Neural progenitor cell (in vitro differentiated cells): ENCODE measurements around the gene SLC22A23. TPM values are rescaled to one million over a fixed set of nuclear protein-coding genes. Genes with fewer than 3 reads are reported as not detected.

Source experiments
- DNase-seq: peaks from one replicate; pipeline ENCODE4 v3.0.0-alpha.2; 2016; ENCODE audit warnings: low spot score
- H2AFZ ChIP-seq: fragments of 200-600 bp; sonication (generic); replicated peaks from 2 replicates; pipeline ENCODE4 v1.6.1; 2016; ENCODE audit warnings: antibody characterized with exemption
- H3F3A ChIP-seq: fragments of 200-600 bp; sonication (generic); 2 replicates; pipeline ENCODE4 v1.6.1; 2016; ENCODE audit warnings: antibody characterized with exemption, low read depth
- H3K27ac ChIP-seq: fragments of 200-600 bp; sonication (generic); 2 replicates; pipeline ENCODE4 v1.5.1; 2016; ENCODE audit warnings: mild to moderate bottlenecking
- H3K27me3 ChIP-seq: fragments of 200-600 bp; sonication (generic); 2 replicates; pipeline ENCODE4 v1.6.1; 2016; ENCODE audit warnings: mild to moderate bottlenecking, moderate library complexity
- H3K36me3 ChIP-seq: fragments of 200-600 bp; sonication (generic); 2 replicates; pipeline ENCODE4 v1.5.1; 2016
- H3K4me1 ChIP-seq: fragments of 200-600 bp; sonication (generic); 2 replicates; pipeline ENCODE4 v1.6.1; 2016; ENCODE audit warnings: mixed run types
- H3K4me2 ChIP-seq: fragments of 200-600 bp; sonication (generic); 2 replicates; pipeline ENCODE4 v1.6.1; 2016
- H3K4me3 ChIP-seq: fragments of 200-600 bp; sonication (generic); 2 replicates; pipeline ENCODE4 v1.5.1; 2016
- H3K79me2 ChIP-seq: fragments of 200-600 bp; sonication (generic); 2 replicates; pipeline ENCODE4 v1.6.1; 2016; ENCODE audit warnings: low read depth
- H3K9ac ChIP-seq: fragments of 200-600 bp; sonication (generic); 2 replicates; pipeline ENCODE4 v1.6.1; 2016
- H3K9me3 ChIP-seq: fragments of 200-600 bp; sonication (generic); 2 replicates; pipeline ENCODE4 v1.5.1; 2016; ENCODE audit warnings: low read depth
- H4K20me1 ChIP-seq: fragments of 200-600 bp; sonication (generic); 2 replicates; pipeline ENCODE4 v1.6.1; 2016; ENCODE audit warnings: low read depth
- H3K27ac Mint-ChIP-seq: 3 replicates; pipeline ENCODE4 v1.8.0; 2021; ENCODE audit warnings: mixed read lengths
- H3K27me3 Mint-ChIP-seq: 2 replicates; pipeline ENCODE4 v1.8.0; 2022; ENCODE audit warnings: low read depth, mild to moderate bottlenecking, inconsistent platforms, moderate library complexity, mixed read lengths; ENCODE audit not compliant: insufficient read depth
- H3K36me3 Mint-ChIP-seq: 3 replicates; pipeline ENCODE4 v1.8.0; 2021; ENCODE audit warnings: mixed read lengths
- H3K4me1 Mint-ChIP-seq: 3 replicates; pipeline ENCODE4 v1.8.0; 2021; ENCODE audit warnings: mixed read lengths
- H3K4me3 Mint-ChIP-seq: 3 replicates; pipeline ENCODE4 v1.8.0; 2021; ENCODE audit warnings: mild to moderate bottlenecking, moderate library complexity, mixed read lengths
- H3K9me3 Mint-ChIP-seq: 3 replicates; pipeline ENCODE4 v1.8.0; 2020; ENCODE audit warnings: mixed read lengths
- CTCF ChIP-seq: fragments of 200-600 bp; sonication (generic); IDR thresholded peaks from 2 replicates; pipeline ENCODE4 v1.5.1; 2017; ENCODE audit warnings: antibody characterized with exemption, mild to moderate bottlenecking
- EZH2 ChIP-seq: fragments of 200-600 bp; sonication (generic); IDR thresholded peaks from 2 replicates; pipeline ENCODE4 v1.6.1; 2017; ENCODE audit warnings: antibody characterized with exemption, mild to moderate bottlenecking, moderate library complexity
- EZH2phosphoT487 ChIP-seq: fragments of 200-600 bp; sonication (generic); IDR thresholded peaks from 2 replicates; pipeline ENCODE4 v1.6.1; 2017; ENCODE audit warnings: antibody characterized with exemption
- total RNA-seq: library from RNA; depleted of rRNA; stranded (reverse); fragments of >200 nt; gene quantifications from 2 replicates; pipeline ENCODE4 v1.2.3, GENCODE V29; 2015; ENCODE audit warnings: low replicate concordance

SLC22A23 gene
- total RNA-seq, 1 donor from 2014 or later = 0.99 TPM

GRCh38 chr6:3433005-3433404 lies 23.8 kb downstream of the SLC22A23 start:
- Histone ChIP-seq H3F3A (no peaks in the 10 kb centered on the region), H3K4me1 (peaks cover under 1% of the 10 kb centered on the region), H3K9me3 (no peaks in the 10 kb centered on the region), H3K36me3 (no peaks in the 10 kb centered on the region), H3K27ac (no peak overlapping the region), H2AFZ (no peak overlapping the region), H3K4me2 (no peak overlapping the region), H3K4me3 (no peak overlapping the region), H3K27me3 (no peaks in the 10 kb centered on the region), H3K79me2 (no peaks in the 10 kb centered on the region), H3K9ac (no peak overlapping the region), H4K20me1 (no peaks in the 10 kb centered on the region)
- Mint-ChIP-seq H3K27me3 (peaks cover 2% of the 10 kb centered on the region), H3K27ac (no peak overlapping the region), H3K36me3 (peaks cover 40% of the 10 kb centered on the region), H3K4me3 (no peak overlapping the region), H3K9me3 (peaks cover 10% of the 10 kb centered on the region), H3K4me1 (peaks cover 40% of the 10 kb centered on the region)
- no peak for DNase-seq
- TF ChIP-seq EZH2phosphoT487 (no peak), EZH2 (no peak), CTCF (no peak)

DNA sequence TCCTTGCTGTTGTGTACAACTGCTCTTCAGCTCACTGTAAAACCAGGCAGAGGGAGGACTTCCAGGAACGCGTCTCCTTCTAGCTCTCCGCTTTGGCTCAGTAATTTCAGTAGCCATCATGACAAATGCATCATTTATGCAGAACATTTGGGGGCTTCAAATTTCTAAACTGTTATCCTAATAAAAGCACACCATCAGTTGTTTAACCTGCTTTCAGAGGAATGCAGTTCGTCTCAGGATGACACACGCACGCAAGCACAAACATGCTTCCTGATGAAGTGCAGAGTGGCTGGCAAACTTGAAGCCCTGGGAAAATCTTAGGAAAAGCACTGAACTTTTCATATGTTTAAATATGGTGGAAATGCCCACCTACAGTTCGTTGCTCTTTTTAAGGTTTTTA lies 24.4 kb downstream of the SLC22A23 start:
- peaks cover 46% of the 10 kb centered on the region for H3K4me1 Mint-ChIP-seq
- Histone ChIP-seq H3F3A (no peaks in the 10 kb centered on the region), H4K20me1 (no peaks in the 10 kb centered on the region), H3K4me1 (no peaks in the 10 kb centered on the region), H3K9ac (no peak overlapping the region), H3K27ac (no peak overlapping the region), H3K79me2 (no peaks in the 10 kb centered on the region), H3K4me2 (no peak overlapping the region), H3K4me3 (no peak overlapping the region), H3K27me3 (no peaks in the 10 kb centered on the region), H3K36me3 (no peaks in the 10 kb centered on the region), H2AFZ (no peak overlapping the region), H3K9me3 (no peaks in the 10 kb centered on the region)
- H3K4me3 Mint-ChIP-seq = no peak overlapping the region
- H3K27ac Mint-ChIP-seq = no peak overlapping the region
- TF ChIP-seq CTCF (no peak), EZH2phosphoT487 (no peak), EZH2 (no peak)
- DNase-seq = no peak
- peaks cover 38% of the 10 kb centered on the region for H3K36me3 Mint-ChIP-seq
- peaks cover 2% of the 10 kb centered on the region for H3K27me3 Mint-ChIP-seq
- peaks cover 8% of the 10 kb centered on the region for H3K9me3 Mint-ChIP-seq

DNA sequence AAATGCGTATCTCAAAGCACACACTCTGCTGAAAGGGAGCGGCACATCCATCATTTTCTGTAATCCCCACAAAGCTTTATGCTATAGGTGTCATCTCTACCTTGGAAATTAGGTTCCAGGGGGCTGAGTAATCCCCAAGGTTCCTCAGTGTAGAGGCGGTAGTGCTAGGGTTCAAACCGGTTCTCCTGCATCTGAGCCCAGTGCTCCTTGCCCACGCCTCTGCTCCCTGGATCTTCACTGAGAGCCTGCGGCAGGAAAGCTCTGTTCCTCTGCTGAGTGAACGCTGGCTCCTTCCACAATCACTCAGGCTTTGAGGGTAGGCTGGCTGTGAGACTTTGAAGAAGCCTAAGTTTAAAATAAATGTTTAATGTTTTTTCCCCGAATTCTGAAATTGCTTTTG lies 24.9 kb downstream of the SLC22A23 start:
- H3K4me1 Mint-ChIP-seq = peaks cover 48% of the 10 kb centered on the region

More for the DNA sequence above, 24.9 kb downstream of the SLC22A23 start:
- Histone ChIP-seq H3K36me3 (no peaks in the 10 kb centered on the region), H3K4me1 (no peaks in the 10 kb centered on the region), H2AFZ (no peak overlapping the region), H3K4me2 (no peak overlapping the region), H3K9me3 (no peaks in the 10 kb centered on the region), H3K4me3 (no peak overlapping the region), H3K9ac (no peak overlapping the region), H4K20me1 (no peaks in the 10 kb centered on the region), H3K79me2 (no peaks in the 10 kb centered on the region), H3K27ac (no peak overlapping the region), H3K27me3 (no peaks in the 10 kb centered on the region), H3F3A (no peaks in the 10 kb centered on the region)
- TF ChIP-seq CTCF (no peak), EZH2phosphoT487 (no peak), EZH2 (no peak)
- Mint-ChIP-seq H3K4me3 (no peak overlapping the region), H3K9me3 (peaks cover 6% of the 10 kb centered on the region), H3K27me3 (peaks cover 2% of the 10 kb centered on the region), H3K27ac (no peak overlapping the region), H3K36me3 (peaks cover 36% of the 10 kb centered on the region)
- no peak for DNase-seq
